Gastroesophageal sphincter (tissue), 4 donors: ENCODE data around the gene CD1C. TPM values are rescaled to one million over a fixed set of nuclear protein-coding genes. Genes with fewer than 3 reads are reported as not detected.
"Not testable (repeated sequence)": the region's sequence is repeated elsewhere in the genome, so short reads cannot be mapped to it uniquely, and the experiment has no call there.

Source experiments
- ATAC-seq: fragments of 150-250 bp; one replicate; pipeline ENCODE4 v1.9.1; 2016; ENCODE audit warnings: mild to moderate bottlenecking, moderate library complexity
- H3K27ac ChIP-seq, 4 donors: fragments of 200-600 bp; sonication (generic) in 3 of 4; 1 replicate in 3 of 4; 2 replicates in 1 of 4; pipeline ENCODE4 v1.5.1; 2016 to 2019
- H3K27me3 ChIP-seq: fragments of 200-600 bp; sonication (generic); one replicate; pipeline ENCODE4 v1.5.1; 2019
- H3K36me3 ChIP-seq, 2 donors: fragments of 200-600 bp; sonication (generic); one replicate each; pipeline ENCODE4 v1.5.1; 2019; ENCODE audit warnings: control low read depth in 1 of 2
- H3K4me1 ChIP-seq, 3 donors: fragments of 200-600 bp; sonication (generic); 1 replicate in 2 of 3; 2 replicates in 1 of 3; pipeline ENCODE4 v1.5.1; 2016 to 2019; ENCODE audit warnings: control low read depth in 2 of 3
- H3K4me3 ChIP-seq, 2 donors: fragments of 200-600 bp; sonication (generic); one replicate each; pipeline ENCODE4 v1.5.1; 2019; ENCODE audit warnings: mild to moderate bottlenecking in 1 of 2, moderate library complexity in 1 of 2
- H3K9me3 ChIP-seq, 3 donors: fragments of 200-600 bp; sonication (generic); one replicate each; pipeline ENCODE4 v1.5.1; 2017 to 2019; ENCODE audit warnings: control low read depth in 2 of 3
- CTCF ChIP-seq, 4 experiments: fragments of 200-600 bp in 2 of 4; fragments of 450-650 bp in 2 of 4; sonication (generic) in 1 of 4; IDR thresholded peaks; one replicate each; pipeline ENCODE4 v1.5.1; 2017 to 2019; ENCODE audit warnings: antibody characterized with exemption in 4 of 4, mild to moderate bottlenecking in 2 of 4, moderate library complexity in 2 of 4
- EP300 ChIP-seq: sonication (generic); formaldehyde crosslinking; IDR thresholded peaks from one replicate; pipeline ENCODE4 v1.6.1; 2017; ENCODE audit warnings: antibody characterized with exemption, mild to moderate bottlenecking
- POLR2A ChIP-seq, 2 donors: fragments of 450-650 bp; IDR thresholded peaks; one replicate each; pipeline ENCODE4 v1.6.1; 2017; ENCODE audit warnings: antibody characterized with exemption in 2 of 2, mild to moderate bottlenecking in 2 of 2, moderate library complexity in 1 of 2
- POLR2AphosphoS5 ChIP-seq: sonication (generic); formaldehyde crosslinking; IDR thresholded peaks from one replicate; pipeline ENCODE4 v1.6.1; 2017; ENCODE audit warnings: antibody characterized with exemption
- WGBS, 2 donors: methylation state at CpG; one replicate each; pipeline ENCODE4 v1.1.5; 2018; ENCODE audit warnings: low coverage in 1 of 2; 5-methylcytosine and 5-hydroxymethylcytosine counted together
- total RNA-seq, 4 donors: library from RNA; depleted of rRNA; stranded (reverse); fragments of >200 nt; gene quantifications; one replicate each; pipeline ENCODE4 v1.1.0, GENCODE V29; 2016

The CD1C gene
- total RNA-seq, 4 donors from 2014 or later, result 1.8 TPM; not detected in 3

DNA sequence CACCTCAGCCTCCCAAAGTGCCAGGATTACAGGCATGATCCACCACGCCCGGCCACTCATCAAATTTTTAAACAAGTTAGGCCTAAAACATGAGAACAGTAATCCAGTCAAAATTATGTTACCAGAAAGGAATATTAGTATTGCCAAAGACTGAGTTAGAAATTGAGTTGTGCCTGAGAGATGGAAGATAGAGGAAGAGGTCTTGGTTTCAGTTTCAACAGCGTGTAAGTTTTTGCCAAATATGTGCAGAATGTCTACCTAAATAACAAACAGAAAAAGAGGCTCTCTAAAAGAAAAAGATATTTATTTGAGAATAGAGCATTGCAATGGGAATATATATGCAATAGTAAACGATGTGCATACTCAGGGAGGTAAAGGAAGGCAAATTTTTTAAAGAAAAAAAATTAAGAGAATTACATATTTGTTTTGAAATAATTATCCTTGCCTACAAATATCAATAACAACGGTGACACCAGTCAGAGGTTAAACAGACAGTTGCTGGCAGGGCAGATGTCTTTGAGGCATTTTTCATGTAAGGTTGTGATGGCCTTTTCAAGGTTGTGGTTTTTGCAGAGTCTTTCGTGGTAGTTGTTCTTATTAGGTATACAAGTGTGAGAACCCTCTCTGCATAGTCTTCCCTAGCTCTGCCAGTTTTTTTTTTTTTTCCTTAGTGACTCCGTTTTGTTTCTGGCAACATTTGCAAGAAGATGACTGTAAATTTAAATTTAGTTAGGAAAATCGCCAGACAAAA lies 43.9 kb downstream of the CD1C start:
- no peaks in the 10 kb centered on the region for H3K27me3 ChIP-seq
- 49 to 62% methylated on average over 8 of the region's 8 CpGs for WGBS, 2 donors
- H3K9me3 ChIP-seq, result peaks cover 0 to 4% (median 0%) of the 10 kb centered on the region in 3 donors
- no peak overlapping the region for H3K27ac ChIP-seq
- no peak for ATAC-seq
- H3K36me3 ChIP-seq, result no peaks in the 10 kb centered on the region
- TF ChIP-seq CTCF (IDR thresholded peaks at IDR 0.05), result no peak
- no peak for TF ChIP-seq POLR2AphosphoS5
- no peak for TF ChIP-seq POLR2A (IDR thresholded peaks at IDR 0.05)
- TF ChIP-seq EP300, result no peak
- no peak overlapping the region for H3K4me3 ChIP-seq
- no peaks in the 10 kb centered on the region for H3K4me1 ChIP-seq

DNA sequence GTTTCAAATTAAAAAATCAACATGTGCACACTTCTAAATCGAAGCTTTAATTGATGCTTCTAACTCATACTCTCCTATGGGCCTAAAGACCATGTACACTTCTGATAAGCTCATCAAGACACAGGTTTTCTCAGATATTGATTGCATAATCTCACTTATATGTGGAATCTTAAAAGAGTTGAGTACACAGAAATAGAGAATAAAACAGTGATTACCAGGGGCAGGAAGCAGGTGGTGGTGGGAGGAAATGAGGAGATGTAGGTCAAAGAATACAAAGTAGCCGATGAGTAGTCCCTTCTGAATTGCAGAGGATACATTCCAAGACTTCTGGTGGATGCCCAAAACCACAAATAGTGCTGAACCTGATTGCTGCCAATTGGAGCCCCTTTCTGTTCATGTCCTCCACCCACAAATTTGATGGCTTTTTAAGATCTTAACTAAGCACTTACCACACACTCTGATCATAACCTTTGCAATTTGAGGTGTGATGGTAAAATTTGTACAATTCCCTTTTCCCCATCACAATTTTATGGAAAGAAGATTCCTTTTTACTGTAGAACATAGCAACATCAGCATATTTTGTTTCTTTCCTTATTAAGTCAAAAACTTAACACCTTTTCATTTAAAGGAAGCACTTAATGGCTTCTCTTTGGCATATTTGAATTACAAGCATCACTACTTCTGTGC lies 44.9 kb downstream of the CD1C start:
- Histone ChIP-seq H3K4me1 (no peaks in the 10 kb centered on the region), H3K27ac (no peak overlapping the region), H3K36me3 (no peaks in the 10 kb centered on the region), H3K9me3 (peaks cover 0 to 4% (median 0%) of the 10 kb centered on the region in 3 donors), H3K4me3 (no peak overlapping the region), H3K27me3 (no peaks in the 10 kb centered on the region)
- WGBS, 2 donors, result 38 to 63% methylated on average over 1 to 2 of the region's 2 CpGs
- TF ChIP-seq POLR2A (IDR thresholded peaks at IDR 0.05), result no peak
- TF ChIP-seq CTCF (IDR thresholded peaks at IDR 0.05), result no peak
- TF ChIP-seq POLR2AphosphoS5, result no peak
- no peak for TF ChIP-seq EP300
- ATAC-seq, result no peak

GRCh38 chr1:158335213-158335532 lies 45.5 kb downstream of the CD1C start:
- TF ChIP-seq POLR2AphosphoS5, result no peak
- H3K9me3 ChIP-seq, result peaks cover 0 to 7% (median 0%) of the 10 kb centered on the region in 3 donors
- H3K27me3 ChIP-seq, result no peaks in the 10 kb centered on the region
- ATAC-seq, result no peak
- no peaks in the 10 kb centered on the region for H3K4me1 ChIP-seq
- H3K4me3 ChIP-seq, result no peak overlapping the region
- H3K27ac ChIP-seq, result no peak overlapping the region
- H3K36me3 ChIP-seq, result no peaks in the 10 kb centered on the region

- H3K4me1 ChIP-seq, H3K27ac ChIP-seq, H3K27me3 ChIP-seq, ATAC-seq, H3K4me3 ChIP-seq, H3K36me3 ChIP-seq: not testable (repeated sequence)
- peaks cover 0 to 14% (median 0%) of the 10 kb centered on the region in 3 donors for H3K9me3 ChIP-seq
- WGBS, 2 donors, result no CpG with 5 or more reads among the region's 7 CpGs
Measured at GRCh38 chr1:158336413-158336812, 46.7 kb downstream of the CD1C start.

Other genes with a start within 250 kb of the CD1C start
- gene CD1D, start 109.0 kb upstream of the CD1C start, total RNA-seq, result 1 to 10 TPM in 2 of 4 donors, under 1 TPM in 2; 0.16 to 2.7 (median 0.94) TPM
- gene CD1A, start 35.5 kb upstream of the CD1C start, total RNA-seq, result not detected
- not detected for gene CD1B, start 41.6 kb downstream of the CD1C start, total RNA-seq
- gene CD1E, start 64.0 kb downstream of the CD1C start, total RNA-seq, result under 1 TPM in 1 of 4 donors, not detected in 3; 0.49 TPM
- gene OR10T2, start 109.5 kb downstream of the CD1C start, total RNA-seq, result not detected
- gene OR10K2, start 136.3 kb downstream of the CD1C start, total RNA-seq, result not detected
- not detected for gene OR10K1, start 171.9 kb downstream of the CD1C start, total RNA-seq
- gene OR10R2, start 182.3 kb downstream of the CD1C start, total RNA-seq, result not detected